Ureter (tissue), 1 donor: Measurements from ENCODE around the gene CARD10. TPM values are rescaled to one million over a fixed set of nuclear protein-coding genes. Genes with fewer than 3 reads are reported as not detected.
"Not testable (repeated sequence)": the region's sequence is repeated elsewhere in the genome, so short reads cannot be mapped to it uniquely, and the experiment has no call there.

Source experiments
- DNase-seq: peaks from one replicate; pipeline ENCODE4 v3.0.0-alpha.2; 2020; ENCODE audit warnings: low spot score
- total RNA-seq: library from RNA; stranded (reverse); gene quantifications from one replicate; pipeline ENCODE4 v1.2.4, GENCODE V29; 2023
- donor health status: DM: yes; HTN: yes; CAD: no.

CARD10 gene
- total RNA-seq, 1 donor from 2014 or later: 14.9 TPM

DNA sequence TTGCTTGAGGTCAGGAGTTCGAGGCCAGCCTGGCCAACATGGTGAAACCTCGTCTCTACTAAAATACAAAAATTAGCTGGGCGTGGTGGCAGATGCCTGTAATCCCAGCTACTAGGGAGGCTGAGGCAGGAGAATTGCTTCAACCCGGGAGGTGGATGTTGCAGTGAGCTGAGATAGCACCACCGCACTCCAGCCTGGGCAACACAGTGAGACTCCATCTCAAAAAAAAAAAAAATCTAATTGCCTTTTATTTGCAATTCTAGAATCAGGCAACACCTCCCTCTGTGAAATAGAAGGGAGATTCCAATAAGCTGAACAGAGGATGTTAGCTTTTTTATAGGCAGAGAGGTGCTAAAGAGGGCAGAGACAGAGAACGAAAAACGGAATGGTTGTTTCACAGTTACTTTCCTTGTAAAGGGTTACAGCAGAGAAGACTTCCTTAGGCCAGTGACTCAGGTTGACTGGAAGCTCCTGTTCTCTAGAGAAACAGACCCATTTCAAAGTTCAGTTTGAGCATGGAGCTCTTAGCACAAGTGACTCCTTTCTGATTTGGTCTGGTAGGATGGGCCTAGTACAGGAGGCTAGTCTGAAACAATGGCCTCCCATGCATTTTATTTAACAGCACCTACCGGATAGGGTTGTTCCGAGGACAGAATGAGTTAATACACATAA lies 8.0 kb upstream of the CARD10 start:
- DNase-seq: not testable (repeated sequence)

DNA sequence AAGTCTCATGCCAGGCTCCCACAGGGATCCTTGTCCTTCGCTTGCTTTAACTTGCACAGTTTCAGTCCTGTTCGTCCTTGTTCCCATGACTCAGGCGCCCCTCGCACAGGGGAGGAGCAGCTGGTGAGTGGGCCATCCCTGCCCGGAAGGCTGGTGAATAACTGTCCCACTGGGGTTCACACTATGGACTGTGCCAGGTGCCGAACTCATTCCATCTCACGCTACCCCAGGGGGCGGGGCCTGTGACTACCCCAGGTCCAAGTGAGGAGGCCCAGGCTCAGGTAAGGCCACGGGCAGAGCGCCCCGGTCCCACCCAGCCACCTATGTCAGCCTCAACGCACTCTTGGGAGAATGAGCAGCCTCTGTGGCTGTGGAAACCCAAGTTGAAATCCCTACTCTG lies 7.2 kb upstream of the CARD10 start:
- no peak for DNase-seq

DNA sequence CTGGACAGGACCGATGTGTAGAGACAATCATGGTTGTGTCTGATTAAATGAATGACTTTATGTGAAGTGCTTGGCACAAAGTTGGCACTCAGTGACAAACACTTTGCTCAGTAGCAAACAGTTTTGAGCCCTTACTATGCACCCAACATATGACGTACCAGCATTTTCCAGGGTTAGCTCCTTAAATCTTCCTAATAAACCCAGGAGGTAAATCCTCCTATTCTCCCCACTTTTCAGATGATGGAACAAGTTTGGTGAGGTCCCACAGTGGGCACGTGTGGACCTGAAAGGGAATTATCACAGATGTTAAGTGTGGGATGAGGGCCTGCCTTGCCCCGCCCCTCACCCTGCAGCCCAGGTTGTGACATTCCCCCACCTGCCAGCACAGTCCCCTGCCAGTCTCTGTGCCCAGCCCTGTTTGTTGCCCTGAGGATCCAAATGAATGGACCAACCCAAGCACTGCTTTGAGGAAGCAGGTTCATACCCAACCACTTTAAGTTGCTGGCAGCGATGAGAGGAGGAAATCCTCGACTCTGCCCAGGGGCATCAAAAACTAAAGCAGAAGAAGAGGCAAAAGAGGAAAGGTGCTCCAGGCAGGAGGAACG lies 6.6 kb upstream of the CARD10 start:
- DNase-seq: no peak

DNA sequence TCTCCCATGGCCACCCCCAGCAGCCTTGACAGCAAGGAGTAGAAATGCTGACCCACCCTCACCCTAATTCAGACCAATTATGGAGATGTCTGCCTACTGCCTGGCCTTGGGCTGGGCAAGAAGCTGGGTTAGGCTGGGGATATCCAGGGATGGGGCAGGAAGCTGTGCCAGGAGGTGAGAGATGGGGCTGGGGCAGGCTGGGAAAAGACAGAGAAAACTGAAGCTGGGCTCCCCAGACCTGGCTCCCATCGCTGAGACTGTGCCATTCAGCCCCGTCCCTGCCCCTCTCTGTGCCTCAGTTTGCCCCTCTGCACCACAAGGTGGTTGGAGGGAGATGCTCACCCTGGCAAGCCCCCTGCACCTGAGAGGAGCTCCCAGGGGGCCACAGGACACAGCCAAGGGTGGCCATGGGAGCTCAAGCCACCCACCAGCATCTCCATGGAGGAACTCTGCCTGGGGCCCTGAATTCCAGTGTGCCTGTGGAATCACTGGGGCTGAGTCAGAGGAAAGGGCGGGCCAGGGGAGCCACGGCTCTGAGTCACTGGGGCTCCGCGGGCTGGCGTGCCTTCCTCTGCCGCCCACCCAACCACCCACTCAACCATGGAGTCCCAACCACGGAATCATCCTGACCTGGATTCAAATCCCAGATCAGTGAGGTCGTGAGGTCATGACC lies 6.0 kb upstream of the CARD10 start:
- no peak for DNase-seq

DNA sequence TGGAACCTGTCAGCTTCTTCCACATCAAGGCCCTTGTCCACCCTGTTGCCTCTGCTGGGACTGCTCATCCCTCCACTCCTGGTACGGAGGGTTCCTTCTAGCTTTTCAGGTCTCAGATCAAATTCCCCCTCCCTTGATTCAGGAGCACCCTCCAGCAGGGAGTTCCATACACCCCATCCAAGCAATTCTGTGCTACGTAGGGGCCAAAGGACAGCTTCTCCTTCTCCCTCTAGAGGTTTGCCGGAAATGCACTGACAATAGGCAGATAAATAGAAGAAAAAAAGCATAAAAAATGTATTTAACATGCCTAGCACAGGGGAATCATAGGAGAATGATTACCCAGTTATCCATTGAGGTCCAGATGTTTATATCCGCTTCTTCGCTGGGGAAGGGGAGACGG lies 3.3 kb upstream of the CARD10 start:
- DNase-seq: no peak

DNA sequence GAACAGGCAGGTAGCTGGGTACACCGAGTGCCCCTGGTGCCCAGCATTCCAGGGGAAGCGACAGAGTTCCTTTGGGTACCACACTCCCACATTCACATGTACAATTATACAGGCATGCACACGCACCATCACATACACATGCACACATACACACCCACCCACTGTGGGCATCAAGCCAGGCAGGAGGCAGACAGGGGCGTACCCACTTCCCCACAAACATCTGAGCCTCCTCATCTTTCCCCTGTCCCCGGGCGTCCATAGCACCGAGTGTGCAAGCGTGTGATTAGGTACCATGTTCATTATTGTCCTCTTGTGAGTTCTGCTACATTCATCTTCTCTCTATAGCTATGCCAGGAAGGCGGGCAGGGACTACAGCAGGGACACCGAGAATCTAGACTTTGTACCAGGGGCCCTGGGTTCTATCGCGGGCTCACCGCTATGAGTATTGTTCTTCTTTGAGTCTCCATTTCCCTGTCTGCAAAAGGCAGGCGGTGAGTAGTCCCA lies 2.1 kb upstream of the CARD10 start:
- DNase-seq: no peak

DNA sequence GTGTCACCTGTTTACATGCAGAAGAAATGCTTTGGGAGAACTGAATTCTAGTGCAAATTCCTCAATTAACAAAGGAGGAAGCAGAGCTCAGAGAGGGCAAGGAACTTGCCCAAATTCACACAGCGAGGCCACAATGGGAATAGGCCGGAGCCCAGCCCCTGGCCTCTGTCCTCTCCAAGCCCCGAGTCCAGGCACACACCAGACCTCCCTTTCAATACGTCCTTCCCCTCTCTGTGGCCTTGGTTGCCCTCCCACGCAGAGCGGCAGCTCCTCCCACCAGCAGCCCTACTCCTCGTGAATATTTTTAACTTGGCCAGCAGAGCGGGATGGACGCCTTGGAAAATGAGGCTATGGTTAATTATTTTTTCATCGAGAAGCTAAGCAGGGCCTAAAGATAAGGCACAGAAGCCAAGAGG lies 1.6 kb upstream of the CARD10 start:
- no peak for DNase-seq

DNA sequence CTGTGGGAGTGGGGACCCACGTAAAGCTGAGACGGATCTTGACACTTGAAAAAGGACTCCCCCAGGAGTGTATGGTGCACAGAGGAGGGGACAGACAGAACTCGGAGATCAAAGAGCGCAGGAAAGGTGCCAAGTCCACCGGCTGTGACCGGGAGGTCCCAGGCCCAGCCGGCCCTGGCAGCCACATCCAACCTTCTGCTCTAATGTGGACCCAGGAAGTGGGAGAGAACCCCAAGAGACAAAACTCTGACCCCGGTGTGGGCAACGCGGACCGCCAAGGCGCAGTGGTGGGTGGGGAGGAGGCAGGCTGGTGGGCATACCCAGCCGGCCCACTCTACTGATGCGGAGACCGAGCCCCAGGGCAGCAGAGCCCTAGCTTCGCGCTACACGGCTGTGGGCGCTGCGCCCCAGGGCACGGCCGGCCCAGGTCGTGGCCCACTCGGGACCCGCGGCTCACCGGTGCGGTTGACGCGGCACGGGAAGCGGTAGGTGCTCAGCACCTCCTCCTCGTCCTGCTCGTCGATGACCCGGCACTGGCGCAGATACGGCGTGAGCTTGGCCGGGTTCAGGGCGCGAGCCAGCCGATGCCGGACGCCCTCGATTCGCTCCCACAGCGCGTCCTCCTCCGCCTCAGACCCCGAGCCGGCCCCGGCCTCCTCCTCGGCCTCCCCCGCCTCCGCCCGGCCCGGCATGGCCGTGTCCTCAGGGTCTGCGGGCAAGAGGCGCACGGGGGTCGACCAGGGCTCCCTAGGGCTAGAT lies 527 bp downstream of the CARD10 start:
- DNase-seq: no peak

DNA sequence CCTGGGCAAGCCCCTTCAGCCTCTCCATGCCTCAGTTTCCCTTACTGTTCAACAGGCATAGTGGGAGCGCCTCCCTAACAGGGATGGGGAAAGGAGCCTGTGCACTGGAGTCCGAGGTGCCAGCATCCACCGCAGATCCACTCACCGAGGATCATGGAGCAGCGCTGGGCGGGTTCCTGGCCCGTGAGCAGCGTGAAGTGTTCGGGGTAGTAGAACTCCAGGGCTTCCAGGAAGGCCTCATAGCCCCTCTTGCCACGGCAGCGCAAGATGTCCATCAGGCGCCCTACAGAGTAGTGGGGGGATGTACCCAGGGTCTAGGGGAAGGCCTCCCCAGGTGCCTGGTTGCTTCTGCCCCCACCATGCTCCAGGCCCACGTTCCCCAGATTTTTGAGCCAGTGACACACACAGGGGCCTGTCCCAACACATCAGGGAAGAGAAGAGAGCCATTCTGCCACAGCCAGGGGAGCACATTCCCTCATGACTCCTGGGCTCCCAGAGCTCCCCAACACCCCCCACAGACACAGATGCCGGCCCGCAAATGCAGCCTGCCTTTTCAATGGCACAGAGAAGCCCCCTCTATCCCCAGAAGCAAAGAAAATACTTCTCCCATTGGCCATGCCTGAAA lies 1.3 kb downstream of the CARD10 start:
- no peak for DNase-seq

DNA sequence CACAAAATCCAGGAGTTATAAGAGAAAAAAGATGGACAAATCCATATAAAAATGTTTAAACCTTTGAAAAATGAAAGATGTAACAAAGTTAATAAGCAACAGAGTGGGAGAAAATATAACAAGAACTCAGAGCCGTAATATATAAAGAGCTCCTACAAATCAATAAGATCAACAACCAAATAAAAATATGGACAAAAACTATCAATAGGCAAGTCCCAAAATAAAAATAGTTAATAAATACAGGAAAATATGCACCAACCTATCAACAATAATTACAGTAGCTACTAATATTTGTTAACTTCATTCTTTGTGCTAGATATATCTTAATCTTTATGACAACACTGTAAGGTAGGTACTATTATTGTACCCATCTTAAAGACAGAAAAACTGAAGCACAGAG lies 2.8 kb downstream of the CARD10 start:
- no peak for DNase-seq

DNA sequence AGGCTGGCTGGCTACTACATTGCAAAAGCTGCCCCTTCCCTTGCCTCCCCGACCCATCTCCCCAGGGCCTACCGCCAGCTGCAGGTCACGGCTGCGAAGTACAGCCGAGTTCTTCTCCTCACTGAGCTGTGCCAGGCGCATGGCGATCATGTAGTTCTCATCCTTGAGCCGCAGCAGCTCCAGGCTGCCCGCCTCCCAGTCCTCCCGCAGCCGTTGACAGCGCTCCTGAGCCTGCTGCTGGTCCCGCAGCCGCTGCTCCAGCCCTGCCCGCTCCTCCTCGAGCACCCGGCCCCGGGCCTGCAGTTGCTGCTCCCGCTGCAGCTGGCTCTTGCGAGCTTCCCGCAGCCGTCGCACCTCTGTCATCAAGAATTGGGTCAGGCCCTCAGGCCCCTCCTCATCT lies 3.3 kb downstream of the CARD10 start:
- no peak for DNase-seq

DNA sequence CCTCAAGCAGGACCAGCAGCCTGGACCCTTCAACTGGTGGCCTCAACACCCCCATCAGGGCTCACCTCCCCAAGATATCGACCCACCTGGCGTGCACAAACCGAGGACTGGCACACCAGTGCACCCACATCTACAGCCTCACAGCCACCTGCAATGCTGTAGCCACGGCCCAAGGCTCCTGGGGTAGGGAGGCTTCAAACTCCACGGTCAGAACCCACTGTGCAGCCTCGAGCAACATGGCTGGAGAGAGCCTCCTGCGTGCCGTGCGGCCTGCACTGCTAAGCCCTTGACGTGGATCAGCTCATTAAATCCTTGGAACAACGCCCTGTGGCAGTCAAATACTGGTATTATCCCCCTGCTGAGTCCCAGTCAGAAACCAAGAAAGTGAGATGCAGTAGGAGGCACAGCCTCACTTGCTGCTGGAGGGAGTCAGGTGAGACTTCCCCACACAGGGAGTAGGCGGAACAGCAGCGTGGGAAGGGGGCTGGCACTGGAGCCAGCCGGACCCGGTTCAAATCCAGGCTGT lies 4.6 kb downstream of the CARD10 start:
- no peak for DNase-seq

DNA sequence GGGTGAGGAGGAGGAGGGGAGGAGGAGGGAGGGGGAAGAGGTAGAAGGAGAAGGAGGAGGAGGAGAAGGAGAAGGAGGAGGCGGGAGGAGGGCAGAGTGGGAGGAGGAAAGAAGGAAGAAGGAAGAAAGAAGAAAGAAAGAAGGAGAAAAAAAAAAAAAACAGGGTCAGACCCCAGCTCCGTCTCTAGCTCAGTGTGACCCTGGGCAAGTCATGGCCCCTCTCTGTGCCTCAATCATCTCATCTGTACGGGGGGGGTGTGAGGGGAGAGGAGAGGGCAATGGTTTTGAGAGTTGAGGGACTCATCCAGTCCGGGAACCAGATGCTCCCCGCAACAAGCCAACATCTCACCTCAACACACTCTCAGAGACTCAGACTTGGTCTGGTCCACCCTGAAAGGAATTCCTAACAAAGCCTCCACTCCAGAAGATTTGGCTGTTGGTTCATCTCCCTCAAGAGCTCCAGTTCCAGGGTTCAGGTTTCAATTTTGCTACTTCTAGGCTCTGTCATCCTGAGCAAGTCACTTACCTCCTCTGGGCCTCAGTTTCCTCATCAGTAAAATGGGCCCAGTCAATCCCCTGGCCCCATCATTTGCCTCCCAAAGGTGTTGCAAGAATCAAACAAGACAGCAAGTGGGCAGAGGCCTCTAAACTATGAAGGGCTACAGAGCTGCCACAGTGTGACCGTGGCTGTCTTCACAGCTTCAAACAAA lies 7.7 kb downstream of the CARD10 start:
- no peak for DNase-seq

DNA sequence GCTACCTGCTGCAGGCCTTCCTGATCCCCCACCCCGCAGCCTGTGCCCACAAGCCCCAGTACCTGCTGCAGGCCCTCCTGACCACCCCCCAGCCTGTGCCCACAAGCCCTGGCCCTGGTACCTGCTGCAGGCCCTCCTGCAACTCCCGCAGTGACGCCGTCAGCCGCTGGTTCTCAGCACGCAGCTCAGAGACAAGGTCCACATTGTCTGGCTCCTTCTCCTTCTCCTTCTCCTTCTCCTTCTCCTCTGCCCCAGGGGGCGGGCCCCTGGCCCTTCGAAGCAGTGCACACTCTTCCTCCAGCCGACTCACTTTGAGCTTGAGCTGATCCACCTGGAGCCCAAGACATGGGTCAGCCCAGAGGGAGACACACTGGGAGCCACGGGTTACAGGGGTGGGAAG lies 9.1 kb downstream of the CARD10 start:
- no peak for DNase-seq

DNA sequence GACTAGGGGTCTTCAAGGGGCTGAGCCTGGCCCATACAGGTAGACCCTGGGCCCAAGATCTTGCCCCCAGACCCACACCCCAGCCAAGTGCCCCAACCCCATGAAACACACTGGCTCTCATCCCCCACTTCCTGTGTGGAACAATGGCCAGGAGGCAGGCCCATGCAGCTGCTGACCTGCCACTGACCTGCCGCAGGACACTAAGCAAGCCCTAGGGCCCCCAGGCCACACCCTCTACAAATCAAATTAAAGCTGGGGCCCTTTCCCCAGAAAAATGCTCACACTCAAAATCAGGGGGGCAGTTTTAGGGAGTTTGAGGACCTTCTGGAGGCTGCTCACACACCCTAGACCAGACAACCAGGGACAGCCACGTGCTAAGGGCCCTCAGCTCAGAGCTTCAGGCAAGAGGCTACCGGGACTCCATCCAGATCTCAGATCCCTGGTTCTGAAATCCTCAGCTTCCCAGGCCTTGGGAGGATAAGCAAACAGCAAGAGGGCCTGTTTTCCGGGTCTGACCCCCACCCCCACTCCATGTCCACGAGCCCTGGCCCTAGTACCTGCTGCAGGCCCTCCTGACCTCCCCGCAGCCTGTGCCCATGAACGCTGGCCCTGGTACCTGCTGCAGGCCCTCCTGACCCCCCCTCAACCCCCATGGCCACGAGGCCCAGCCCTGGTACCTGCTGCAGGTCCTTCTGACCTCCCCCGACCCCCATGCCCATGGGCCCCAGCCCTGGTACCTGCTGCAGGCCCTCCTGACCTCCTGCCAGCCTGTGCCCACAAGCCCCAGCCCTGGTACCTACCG lies 10.0 kb downstream of the CARD10 start:
- DNase-seq: no peak

DNA sequence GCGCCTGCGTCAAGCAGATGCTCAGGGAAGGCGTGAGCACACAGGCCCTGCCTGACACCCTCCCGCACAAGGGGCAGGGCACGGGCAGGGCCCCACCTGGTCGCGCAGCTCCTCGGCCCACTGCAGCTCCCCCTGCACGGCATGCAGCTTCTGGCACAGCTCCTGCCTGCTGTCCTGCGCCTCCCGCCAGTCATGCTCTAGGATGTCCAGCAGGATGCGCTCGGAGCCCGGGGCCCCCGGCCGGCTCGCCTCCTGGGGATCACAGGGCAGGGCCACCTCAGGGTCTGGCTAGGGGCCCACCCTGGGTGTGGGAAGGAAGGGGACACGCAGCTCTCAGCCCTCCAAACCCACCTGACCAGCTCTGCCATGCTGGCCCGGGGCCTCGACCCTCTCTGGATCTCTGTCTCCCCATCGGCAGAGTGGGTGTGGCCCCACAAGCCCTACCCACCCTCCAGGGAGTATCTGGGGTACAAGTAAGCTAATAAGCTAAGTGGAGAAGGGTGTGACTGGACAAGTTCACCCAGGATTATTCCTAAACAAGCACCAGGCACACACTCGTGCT lies 10.7 kb downstream of the CARD10 start:
- DNase-seq: peak; percentile 40

DNA sequence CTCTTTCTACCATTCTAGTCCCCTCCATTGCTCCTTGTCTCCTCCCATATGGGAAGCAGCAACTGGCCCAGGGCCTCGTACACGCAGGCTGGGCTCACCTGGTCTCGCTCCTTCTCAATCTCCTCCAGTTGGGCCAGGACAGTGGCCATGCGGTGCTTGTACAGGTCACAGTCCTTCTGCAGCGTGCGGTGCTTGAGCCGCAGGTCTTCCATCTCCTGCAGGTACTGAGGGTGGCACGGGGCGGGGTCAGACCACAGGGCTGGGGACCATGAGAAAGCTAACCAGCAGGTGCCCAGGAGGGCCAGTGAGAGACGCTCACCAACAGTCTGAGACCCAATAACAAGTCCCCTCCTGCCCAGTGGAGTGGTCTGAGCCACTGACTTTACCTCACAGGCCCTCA lies 11.5 kb downstream of the CARD10 start:
- no peak for DNase-seq

DNA sequence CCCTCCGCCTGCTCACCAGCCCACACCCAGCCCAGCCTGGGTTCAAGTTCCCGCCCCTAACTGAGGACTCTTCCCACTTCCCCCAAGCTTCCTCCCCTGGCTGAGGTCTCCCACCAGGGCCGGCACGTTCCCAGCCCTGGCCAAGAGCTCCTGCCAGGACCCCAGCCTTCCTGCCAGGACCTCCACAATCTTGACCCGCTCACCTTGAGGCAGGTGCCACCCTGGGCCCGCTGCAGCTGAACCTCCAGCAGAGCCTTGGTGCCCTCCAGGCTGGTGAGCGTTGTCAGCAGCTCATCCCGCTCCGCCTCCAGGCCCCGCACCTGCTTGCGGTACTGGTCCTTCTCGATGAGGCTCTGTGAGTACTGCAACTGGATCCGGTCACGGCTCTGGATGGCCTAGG lies 13.2 kb downstream of the CARD10 start:
- no peak for DNase-seq

DNA sequence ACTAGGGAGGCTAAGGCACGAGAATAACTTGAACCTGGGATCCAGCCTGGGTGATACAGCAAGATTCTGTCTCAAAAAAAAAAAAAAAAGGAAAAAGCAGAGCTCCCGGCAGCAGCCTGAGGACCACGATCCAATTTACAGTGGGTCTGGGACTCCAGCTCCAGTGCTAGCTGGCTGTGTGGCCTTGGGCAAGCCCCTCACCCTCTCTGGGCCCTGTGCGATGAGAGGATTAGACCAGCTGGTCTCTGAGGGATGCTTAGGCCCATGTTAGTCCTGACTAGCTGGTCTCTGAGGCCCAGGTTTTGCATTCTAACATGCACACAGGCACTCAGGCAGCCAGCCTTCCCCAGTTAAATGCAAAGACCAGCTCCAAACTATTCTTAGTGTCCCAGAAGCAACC lies 13.7 kb downstream of the CARD10 start:
- no peak for DNase-seq

DNA sequence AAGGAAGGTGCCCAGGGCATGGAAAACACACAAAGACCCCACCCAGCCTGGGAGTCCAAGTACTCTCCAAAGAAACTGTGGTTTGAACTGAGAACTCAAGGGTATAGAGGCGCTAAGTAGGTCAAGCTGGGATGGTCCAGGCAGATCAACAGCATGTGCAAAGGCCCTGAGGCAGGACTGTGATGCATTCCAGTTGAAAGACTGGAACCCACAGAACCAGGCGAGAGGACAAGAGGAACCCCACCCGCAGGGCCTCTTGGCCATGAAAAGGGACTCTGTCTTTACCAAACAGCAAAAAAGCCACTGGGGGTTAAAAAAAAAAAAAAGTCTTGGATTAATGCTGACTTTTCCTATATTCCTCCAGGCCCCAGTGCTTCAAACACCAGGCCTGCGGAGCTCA lies 14.3 kb downstream of the CARD10 start:
- DNase-seq: no peak
